Activated CD4-positive, alpha-beta T cell treated with anti-CD3 and anti-CD28 coated beads, Interleukin-2, amount 50 U/mL, for 24 hours (primary cell): Measurements from ENCODE around the gene DEF6.
"Not testable (repeated sequence)": the region's sequence is repeated elsewhere in the genome, so short reads cannot be mapped to it uniquely, and the experiment has no call there.

Experiments
- DNase-seq, 2 donors: peaks; one replicate each; pipeline ENCODE4 v3.0.0-alpha.2; 2020; ENCODE audit warnings: low read depth in 1 of 2, low spot score in 1 of 2

The DEF6 gene

DNA sequence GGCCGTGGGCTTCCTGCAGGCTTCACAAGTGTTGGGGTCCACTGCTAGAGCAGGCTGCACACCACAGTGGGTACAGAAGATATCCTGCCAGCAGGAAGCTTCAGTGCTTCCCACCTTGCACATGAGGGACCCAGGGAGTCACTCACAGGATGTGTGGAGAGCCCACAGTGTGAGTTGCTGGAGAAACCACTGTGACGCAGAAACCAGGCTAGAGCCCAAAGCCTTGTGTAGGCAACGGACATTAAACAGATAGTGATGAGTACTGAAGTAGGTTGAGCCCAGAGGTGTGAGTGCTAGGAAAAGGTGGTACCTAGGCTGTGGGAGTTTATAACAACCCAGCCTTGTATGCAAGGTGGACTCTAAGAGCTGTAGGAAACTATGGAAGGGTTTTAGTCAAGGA lies 18.9 kb upstream of the DEF6 start:
- DNase-seq, result no peak

DNA sequence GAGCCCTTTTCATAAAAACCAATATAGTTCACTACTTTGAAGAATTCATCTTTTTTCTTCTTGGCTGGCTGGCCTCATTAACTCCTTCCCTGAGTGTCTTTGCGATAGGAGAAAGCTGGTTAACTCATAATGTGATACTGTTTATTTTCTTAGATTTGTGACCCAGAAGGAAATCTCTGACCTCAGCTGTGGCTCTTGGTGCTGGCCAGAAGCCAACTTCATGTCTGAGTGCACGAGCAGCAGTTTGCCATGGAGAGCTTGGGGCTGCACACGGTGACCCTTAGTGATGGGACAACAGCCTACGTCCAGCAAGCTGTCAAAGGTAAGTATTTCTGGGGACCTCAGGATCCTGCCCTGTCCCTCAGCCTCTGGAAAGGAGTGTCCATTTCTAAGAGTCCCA lies 16.7 kb upstream of the DEF6 start:
- no peak for DNase-seq

DNA sequence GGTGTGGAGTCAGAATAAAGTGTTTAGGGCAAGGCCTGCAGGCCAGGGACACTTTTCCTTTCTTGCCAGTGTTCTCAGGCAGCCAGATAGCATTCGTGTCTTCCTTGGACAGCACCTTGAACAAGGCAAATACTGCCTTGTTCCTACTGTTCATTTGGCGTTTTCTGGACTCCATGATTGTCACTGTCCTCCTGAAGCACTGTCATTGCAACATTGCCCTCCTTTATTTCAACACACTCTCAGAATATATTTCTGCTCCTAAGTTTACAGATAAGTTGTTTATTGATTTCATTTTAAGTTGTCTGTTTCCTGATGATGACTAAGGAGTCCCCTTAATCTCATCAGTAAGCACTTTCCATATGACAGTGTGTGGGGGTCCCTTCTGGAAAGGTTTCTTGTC lies 15.1 kb upstream of the DEF6 start:
- no peak for DNase-seq

DNA sequence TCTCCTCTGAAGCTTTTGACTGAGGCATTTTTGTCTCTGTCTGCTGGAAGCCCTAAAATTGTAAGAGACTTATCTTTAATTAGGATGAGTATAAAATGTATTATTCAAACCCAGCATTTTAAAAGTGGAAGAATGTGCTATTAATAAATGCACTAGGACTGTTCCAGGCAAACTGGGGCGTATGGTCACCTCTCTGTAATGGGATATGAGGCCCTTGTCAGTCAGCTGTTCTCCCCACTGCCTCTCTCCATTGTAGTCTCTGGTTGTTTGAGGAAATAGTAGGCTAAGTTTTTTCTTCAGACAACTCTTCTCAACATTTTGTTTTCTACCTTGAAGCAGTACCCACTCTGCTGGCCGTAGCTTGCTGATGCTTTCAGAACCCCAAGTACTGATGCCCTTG lies 14.3 kb upstream of the DEF6 start:
- DNase-seq, result no peak

DNA sequence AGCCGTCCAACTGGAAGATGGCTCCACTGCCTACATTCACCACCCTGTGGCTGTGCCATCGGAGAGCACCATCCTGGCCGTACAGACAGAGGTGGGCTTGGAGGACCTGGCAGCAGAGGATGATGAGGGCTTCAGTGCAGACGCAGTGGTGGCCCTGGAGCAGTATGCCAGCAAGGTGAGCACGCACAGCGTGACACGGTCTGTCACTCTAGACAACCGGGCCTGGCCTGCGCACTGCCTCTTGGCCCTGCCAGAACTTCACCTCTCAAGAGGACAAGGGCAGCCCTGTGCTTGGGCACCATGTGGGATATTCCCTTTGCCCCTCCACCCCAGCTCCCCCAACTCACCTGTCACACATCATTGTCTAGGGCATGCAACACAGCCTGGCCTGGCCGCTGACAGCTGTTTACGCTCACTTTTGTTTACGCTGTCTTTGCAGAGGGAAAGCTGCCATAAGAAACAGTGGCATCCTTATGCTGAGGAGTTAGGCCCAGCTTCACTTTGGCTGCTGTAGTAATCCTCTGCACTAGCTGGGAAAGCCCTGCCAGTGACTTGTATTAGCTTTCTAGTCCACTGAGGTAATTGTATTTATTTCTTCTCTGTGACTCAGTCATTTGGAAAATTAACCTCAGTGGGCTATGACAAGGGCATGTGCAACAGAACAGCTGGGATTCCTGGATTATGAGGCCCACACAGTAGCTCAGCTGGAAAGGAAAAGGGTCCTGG lies 9.8 kb upstream of the DEF6 start:
- DNase-seq, result no peak

DNA sequence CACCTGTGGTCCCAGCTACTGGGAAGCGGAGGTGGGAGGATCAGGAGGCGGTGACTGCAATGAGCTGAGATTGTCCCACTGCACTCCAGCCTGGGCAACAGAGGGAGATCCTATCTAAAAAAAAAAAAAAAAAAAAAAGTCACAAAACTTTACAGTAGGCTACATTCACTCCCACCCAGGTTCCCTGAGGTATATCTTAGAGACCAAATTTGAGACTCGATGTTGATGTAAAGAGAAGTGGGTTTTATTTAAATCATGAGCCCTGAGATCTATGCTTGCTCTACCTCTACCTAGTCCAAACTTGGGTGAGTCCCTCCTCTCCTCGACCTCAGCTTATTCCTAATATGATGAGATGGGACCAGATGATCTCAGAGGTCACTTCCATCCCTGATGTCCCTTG lies 8.8 kb upstream of the DEF6 start:
- DNase-seq, result no peak

DNA sequence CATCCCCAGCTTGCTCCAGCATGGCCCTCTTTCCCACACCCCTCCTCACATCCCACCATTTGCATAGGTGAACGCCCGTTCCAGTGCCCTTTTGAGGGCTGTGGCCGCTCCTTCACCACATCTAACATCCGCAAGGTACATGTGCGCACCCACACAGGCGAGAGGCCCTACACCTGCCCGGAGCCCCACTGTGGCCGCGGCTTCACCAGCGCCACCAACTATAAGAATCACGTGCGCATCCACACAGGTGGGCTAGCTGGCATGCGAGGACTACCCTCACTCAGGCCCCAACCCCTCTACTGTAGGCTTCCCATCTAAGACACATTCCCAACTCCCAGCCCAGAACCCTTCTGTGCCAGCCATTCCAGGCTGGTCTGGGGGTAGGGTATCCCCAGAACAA lies 6.1 kb upstream of the DEF6 start:
- DNase-seq, result no peak

DNA sequence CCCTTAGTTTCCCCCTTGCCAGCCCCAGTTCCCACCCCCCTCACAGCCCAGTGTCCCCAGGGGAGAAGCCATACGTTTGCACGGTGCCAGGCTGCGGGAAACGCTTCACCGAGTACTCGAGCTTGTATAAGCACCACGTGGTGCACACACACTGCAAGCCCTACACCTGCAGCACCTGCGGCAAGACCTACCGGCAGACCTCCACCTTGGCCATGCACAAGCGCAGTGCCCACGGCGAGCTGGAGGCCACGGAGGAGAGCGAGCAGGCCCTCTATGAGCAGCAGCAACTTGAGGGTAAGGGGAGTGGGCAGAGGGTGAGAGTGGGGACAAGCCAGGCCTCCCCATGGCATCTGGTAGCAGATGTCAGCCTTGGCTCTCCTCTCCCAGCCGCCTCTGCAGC lies 5.1 kb upstream of the DEF6 start:
- no peak for DNase-seq

DNA sequence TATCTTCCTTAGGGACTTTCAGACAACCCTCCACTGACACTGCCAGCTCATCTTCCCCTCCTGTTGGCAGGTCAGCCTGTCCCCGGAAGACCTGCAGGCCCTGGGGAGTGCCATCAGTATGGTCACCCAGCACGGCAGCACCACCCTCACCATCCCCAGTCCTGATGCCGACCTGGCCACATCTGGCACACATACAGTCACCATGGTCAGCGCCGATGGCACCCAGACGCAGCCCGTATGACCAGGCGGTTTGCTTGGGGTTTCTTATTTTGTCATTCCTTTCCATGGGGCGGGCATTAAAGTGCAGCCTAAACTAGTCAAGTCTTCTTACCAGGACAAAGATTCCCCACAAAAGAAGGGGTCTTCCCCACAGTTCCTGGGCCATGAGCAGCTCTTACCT lies 3.9 kb upstream of the DEF6 start:
- no peak for DNase-seq

DNA sequence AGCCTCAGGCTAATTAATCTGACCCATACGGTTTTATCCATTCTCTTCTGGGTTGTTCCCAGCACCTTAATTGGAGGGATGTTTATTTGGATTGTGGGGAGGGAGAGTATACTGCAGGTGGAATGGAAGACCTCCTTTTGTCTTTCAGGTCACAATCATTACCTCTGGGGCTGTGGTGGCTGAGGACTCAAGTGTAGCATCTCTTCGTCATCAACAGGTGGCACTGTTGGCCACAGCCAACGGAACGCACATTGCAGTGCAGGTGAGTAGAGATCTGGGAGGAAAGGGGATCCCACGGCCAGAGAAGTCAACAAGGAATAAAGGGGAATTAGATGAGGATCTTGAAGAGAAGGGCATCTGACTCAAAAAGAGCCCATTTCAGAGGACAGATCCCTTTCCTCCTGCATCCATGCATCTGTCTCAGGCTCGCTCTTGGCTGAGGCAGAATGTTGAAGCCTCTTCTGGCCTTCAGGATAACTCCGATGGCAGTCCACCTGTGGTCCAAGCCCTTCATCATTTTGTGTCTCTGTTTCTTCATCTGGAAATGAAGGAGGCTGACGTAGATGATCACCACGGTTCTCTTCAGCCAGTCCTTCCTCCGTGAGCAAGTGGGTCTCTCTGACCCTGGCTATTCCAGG lies 3.2 kb upstream of the DEF6 start:
- no peak for DNase-seq

DNA sequence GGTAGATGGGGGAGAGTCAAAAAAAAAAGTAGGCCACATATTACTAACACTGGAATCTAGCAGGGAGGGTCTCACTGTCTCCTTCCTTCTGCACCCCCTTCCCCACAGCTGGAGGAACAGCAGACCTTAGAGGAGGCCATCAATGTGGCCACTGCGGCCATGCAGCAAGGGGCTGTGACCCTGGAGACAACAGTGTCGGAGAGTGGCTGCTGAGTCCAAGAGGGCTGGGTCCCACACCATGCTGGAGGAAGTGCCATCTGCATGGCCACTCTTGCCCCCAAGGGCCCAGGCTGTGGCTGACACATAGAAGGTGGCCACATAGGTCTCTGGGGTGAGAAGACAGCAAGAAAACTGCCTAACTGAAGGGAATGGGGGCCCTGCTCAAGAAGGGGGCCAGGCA lies 2.6 kb upstream of the DEF6 start:
- no peak for DNase-seq

DNA sequence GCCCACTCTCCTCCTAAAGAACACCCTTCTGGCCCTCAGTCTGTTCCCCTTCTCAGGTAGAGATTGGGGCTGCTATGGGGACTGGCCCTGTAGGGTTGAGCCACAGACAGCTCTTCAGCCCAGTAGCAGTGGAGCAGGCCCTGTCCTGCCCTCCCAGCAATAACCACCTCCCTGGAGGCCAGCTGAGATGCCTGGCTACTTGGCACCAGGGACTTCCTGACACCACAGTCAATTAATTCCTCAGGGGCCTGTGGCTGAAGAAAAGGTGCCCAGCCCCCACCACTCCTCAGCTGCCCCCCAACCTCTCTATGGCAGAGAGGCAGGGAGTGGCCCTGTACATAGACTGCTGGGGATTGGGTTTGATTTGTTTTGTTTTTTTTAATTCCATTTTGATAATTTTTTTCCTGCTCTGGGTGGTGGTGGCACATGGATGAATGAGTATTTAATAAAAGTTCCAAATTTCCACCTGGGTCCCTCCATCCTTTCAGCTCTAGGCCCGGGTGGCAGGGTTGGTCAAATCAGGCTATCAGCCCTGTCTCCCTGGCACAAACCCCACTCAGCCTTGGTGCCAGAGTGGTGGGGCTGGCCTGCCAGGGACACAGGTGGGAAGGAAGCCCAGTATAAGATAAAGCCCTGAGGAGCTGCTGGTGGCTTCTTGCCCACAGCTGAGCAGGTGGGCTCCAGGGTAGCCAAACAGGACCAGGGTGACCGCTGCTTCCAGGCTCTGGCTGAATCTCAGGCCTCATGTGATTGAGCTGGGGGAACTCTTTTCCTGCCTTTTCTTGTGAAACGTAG lies 1.9 kb upstream of the DEF6 start:
- no peak for DNase-seq

DNA sequence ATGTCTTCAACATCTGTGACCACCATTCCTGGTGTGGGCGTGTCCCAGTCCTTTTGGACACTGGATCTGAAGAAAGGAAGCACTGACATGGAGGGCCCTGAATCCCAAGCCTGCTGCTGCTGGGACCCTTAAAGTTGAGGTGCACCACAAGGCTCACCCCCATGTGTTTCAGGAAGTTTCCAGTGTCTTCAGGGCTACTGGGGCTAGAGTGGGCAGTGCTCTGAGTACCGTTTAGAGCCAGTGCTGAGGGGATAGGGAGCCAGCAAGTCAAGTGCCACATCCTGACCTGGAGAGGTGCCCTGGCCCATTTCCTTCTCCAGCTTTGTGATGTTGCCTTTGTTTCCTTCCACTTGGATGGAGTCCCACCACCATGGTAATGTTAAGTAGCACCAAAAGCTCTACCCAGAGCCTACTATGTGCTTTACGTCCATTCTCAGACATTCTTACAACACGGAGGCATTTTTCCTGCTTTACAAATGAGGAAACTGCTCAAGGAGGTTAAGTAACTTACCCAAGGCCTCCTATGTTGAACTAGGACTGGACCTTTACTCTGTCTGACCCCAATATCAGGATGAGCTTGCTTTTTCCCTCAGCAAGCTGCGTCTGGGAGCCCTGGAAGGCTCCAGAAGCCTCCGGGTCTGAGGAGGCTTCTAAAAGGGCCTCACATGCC lies 552 bp upstream of the DEF6 start:
- no peak for DNase-seq

DNA sequence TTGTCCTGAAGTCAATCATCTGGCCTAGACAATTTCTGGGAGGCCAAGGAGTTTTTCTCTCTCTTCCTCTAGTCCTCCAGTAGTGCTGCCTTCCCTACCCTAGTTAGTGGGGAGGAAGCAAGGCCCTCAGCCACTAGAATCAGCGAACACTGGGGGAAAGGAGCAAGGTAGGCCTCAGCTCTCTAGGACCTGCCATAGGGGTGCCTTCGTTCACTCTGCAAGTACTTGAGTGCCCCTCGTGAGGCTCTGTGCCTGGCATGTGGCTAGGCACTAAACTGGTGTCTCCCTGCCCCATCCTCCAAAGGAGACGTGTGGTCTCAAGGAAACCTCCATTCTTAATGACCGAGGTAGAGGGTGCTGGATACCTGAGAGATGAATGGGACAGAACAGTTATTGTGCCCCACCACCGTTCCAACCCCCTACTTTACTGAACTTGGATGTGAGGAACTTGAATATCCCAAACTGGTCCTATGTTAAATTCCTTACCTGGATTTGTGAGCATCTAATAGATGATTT lies 1.1 kb downstream of the DEF6 start:
- no peak for DNase-seq

DNA sequence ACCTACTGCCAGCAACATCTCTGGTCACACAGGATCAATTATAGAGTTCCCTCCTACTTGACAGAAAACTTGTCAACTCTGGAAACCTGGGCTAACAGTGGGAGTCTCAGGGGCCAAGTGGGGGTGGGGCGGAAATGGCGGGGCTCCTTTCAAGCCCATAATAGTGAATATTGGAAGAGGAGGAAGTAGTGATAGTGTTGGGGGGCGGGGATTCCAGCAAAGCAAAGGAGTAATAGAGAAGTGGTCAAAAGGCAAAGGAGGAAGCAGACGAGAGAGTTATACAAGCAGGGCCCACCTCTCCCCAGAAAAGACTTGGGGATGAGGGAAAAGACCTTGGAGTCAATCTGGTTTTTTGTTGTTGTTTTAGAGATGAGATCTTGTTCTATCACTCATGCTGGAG lies 2.1 kb downstream of the DEF6 start:
- DNase-seq, result no peak

DNA sequence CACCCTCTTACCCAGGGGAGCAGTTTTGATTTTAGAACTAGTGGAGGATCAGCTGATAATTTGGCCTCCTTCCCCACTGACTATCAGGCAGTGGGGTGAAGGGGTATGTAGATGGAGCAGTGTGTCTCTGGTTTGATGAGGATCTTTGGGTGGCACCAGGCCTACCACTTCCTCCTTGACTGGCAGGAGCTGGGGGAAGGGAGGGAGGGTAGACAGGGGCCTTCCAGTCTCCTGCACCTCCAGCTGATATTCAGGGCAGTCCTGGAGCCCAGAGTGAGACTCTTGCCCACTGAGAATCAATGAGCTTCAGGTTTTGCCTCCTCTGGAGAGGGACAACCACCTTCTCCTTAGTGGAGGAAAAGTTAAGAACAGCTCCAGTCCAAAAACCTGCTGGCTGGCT lies 3.2 kb downstream of the DEF6 start:
- no peak for DNase-seq

DNA sequence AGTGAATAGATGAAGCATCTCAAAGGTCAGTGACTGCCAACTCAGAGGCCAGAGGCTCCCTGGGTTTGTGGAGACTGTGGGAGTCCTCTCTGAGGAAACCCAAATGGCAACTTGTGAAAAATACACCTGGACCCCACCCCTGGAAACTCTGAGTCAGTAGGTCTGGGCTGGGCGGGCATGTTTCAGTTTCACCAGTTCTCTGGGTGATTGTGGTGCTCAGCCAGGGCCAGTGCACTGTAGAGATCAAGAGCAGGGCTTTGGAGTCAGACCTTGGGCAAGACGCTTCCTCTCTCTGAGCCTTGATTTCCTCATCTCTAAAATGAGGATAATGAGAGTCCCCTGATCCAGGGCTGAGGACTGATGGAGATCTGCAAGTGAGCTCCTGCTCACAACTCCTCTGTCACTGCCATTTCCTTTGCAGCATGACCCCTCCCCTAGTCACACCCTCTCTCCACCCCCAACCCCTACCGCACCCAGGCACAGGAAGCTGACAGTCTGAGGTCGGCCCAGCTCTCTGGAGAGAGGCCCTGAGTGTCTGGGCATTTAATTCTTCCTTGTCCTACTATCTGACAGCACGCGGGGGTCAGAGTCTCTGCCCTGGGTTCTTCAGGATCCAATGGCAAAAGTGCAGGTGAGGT lies 5.1 kb downstream of the DEF6 start:
- peak; percentile 69 to 88 for DNase-seq

DNA sequence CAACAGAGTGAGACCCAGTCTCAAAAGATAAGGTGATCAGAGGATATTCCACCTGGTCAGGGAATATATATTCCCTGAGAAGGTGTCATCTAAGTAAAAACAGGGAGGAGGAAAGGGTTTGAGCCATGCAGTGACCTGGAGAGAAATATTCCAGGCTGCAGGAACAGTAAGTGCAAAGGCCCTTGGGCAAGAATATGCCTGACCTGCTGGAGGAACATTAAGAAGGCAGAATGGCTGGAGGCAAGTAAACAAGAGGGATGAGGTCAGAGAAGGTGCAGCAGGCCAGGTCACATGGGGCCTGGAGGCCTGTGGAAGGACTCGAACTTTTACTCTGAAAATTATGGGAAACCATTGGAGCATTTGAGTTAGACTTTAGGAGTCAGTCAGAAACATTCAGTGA lies 6.7 kb downstream of the DEF6 start:
- DNase-seq, result no peak

DNA sequence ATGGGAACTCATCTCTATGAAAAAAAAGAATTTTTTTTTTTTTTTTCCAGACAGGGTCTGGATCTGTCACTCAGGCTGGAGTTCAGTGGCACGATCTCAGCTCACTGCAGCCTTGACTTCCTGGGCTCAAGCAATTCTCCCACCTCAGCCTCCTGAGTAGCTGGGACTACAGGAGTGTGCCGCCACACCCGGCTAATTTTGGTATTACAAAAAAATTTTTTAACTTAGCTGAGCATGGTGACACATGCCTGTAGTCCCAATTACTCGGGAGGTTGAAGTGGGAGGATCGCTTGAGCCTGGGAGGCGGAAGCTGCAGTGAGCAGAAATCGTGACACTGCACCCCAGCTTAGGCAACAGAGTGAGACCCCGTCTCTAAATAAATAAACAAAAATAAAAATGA lies 7.5 kb downstream of the DEF6 start:
- no peak for DNase-seq

DNA sequence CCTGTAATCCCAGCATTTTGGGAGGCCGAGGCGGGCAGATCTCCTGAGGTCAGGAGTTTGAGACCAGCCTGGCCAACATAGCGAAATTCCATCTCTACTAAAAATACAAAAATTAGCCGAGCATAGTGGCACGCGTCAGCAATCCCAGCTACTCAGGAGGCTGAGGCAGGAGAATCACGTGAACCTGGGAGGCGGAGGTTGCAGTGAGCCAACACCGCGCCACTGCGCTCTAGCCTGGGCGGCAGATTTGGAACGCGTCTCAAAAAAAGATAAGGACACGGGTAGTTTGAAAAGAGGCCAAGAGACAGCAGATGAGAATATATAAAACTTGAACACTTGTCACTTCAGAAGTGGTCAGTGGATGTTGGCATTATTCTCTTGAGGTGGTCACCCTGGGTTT lies 9.5 kb downstream of the DEF6 start:
- not testable (repeated sequence) for DNase-seq

DNA sequence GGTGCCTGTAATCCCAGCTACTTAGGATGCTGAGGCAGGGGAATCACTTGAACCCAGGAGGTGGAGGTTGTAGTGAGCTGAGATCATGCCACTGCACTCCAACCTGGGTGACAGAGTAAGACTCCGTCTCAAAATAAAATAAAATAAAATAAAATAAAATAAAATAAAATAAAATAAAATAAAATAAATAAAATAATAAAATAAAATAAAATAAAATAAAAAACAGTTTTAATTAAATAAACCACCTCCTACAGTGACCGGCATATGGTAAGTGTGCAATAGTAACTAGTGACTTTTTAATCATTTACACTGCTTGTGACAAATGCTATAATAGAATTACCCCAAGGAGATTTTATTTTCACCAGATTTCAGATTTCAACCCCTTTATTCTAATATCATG lies 10.9 kb downstream of the DEF6 start:
- not testable (repeated sequence) for DNase-seq
